K562 (cell line): ENCODE data around the gene CBR4. TPM values are rescaled to one million over a fixed set of nuclear protein-coding genes. Genes with fewer than 3 reads are reported as not detected.
"Not testable (repeated sequence)": the region's sequence is repeated elsewhere in the genome, so short reads cannot be mapped to it uniquely, and the experiment has no call there.

Experiments used
- ATAC-seq: fragments of 200-7000 bp; cut with Tn5 transposase; 3 replicates; pipeline ENCODE4 v1.9.1; 2020; ENCODE audit warnings: moderate library complexity
- BruUV-seq: library from RNA; stranded (reverse); fragments of 400-500 nt; replicated peaks from 2 replicates; lab custom pipeline; 2021; lab: Mats Ljungman, UMichigan
- CTCF ChIA-PET: fragments of 300-600 bp; formaldehyde crosslinking; extraction: SDS; loops from one replicate; lab custom pipeline; 2021; ENCODE audit warnings: low intra/inter-chr PET ratio; lab: Yijun Ruan, JAX
- POLR2A ChIA-PET: fragments of 300-600, 350-650 bp; sonication (Branson Sonifier 250); formaldehyde crosslinking; extraction: SDS; loops from one replicate; lab custom pipeline; 2021; ENCODE audit warnings: antibody characterized with exemption, inconsistent platforms; lab: Yijun Ruan, JAX
- DNase-seq, 4 experiments: peaks; one replicate each; pipeline versions ENCODE4 v3.0.0 to v3.0.0-alpha.2; 2011 to 2018; ENCODE audit warnings: low spot score in 3 of 4, mixed read lengths in 3 of 4; ENCODE audit errors: extremely low read depth in 1 of 4
- FAIRE-seq: peaks from 2 replicates; lab custom pipeline; 2011; peaks lifted over from hg19 to GRCh38; lab: Jason Lieb, UNC
- H2AFZ ChIP-seq: 2 replicates; pipeline ENCODE4 v1.6.0; 2011; ENCODE audit warnings: low read depth, low read length, control low read depth, inconsistent platforms
- H3K27ac ChIP-seq: fragments of 200-600 bp; 3 replicates; pipeline ENCODE4 v1.8.0; 2011; ENCODE audit warnings: low read depth, mild to moderate bottlenecking, control low read depth, inconsistent platforms, low read length, moderate library complexity, mixed read lengths; ENCODE audit errors: extremely low read depth
- H3K27me3 ChIP-seq, 2 experiments: fragments of 300-600 bp in 1 of 2; 2 replicates in 1 of 2; 3 replicates in 1 of 2; pipeline versions ENCODE4 v1.6.0 to v1.8.0; 2011; ENCODE audit warnings: inconsistent platforms in 2 of 2, low read length in 2 of 2, mild to moderate bottlenecking in 1 of 2, mixed read lengths in 1 of 2, moderate library complexity in 1 of 2; ENCODE audit not compliant: control insufficient read depth in 2 of 2, insufficient read depth in 2 of 2
- H3K36me3 ChIP-seq: fragments of 300-600 bp; 3 replicates; pipeline ENCODE4 v1.8.0; 2011; ENCODE audit warnings: mild to moderate bottlenecking, low read length, inconsistent platforms; ENCODE audit not compliant: control insufficient read depth, insufficient read depth
- H3K4me1 ChIP-seq, 2 experiments: fragments of 200-600 bp in 1 of 2; replicated peaks in 1 of 2; 2 replicates in 1 of 2; 3 replicates in 1 of 2; pipeline versions ENCODE4 v1.5.1 to v1.8.0; 2011; ENCODE audit warnings: inconsistent platforms in 2 of 2, low read length in 2 of 2, mild to moderate bottlenecking in 1 of 2, mixed read lengths in 1 of 2, moderate library complexity in 1 of 2; ENCODE audit not compliant: control insufficient read depth in 2 of 2, insufficient read depth in 2 of 2
- H3K4me2 ChIP-seq: 2 replicates; pipeline ENCODE4 v1.6.1; 2011; ENCODE audit warnings: low read length, control low read depth, inconsistent platforms, mixed read lengths; ENCODE audit not compliant: insufficient read depth
- H3K4me3 ChIP-seq: fragments of 200-600 bp; sonication (generic), shearing (Covaris generic); 2 replicates; pipeline ENCODE4 v1.5.1; 2016; ENCODE audit warnings: control low read depth, inconsistent platforms
- H3K79me2 ChIP-seq: fragments of 200-600 bp; 3 replicates; pipeline ENCODE4 v1.8.0; 2011; ENCODE audit warnings: low read length, inconsistent platforms; ENCODE audit not compliant: control insufficient read depth, insufficient read depth
- H3K9ac ChIP-seq, 2 experiments: 2 replicates each; pipeline versions ENCODE4 v1.6.0 to v1.6.1; 2011; ENCODE audit warnings: low read depth in 2 of 2, low read length in 2 of 2, control low read depth in 1 of 2, inconsistent platforms in 1 of 2, mild to moderate bottlenecking in 1 of 2, mixed read lengths in 1 of 2; ENCODE audit not compliant: insufficient read depth in 1 of 2
- H3K9me1 ChIP-seq: one replicate; pipeline ENCODE4 v1.6.0; 2011; ENCODE audit warnings: inconsistent platforms, mild to moderate bottlenecking, low read length, moderate library complexity; ENCODE audit not compliant: control insufficient read depth, insufficient read depth
- H3K9me3 ChIP-seq: replicated peaks from 2 replicates; pipeline ENCODE4 v1.5.1; 2011; ENCODE audit warnings: low read depth, low read length, inconsistent platforms; ENCODE audit not compliant: control insufficient read depth, insufficient read depth
- H4K20me1 ChIP-seq: replicated peaks from 2 replicates; pipeline ENCODE4 v1.6.1; 2011; ENCODE audit warnings: low read length, inconsistent platforms, mixed read lengths; ENCODE audit not compliant: control insufficient read depth, insufficient read depth
- ETV6 ChIP-seq, 3 experiments: fragments of 150-350 bp in 1 of 3; sonication (generic) in 1 of 3; formaldehyde crosslinking in 1 of 3; IDR thresholded peaks; 2 replicates each; pipeline versions ENCODE4 v1.6.1 to v1.8.0; 2014 to 2022; ENCODE audit warnings: borderline replicate concordance in 2 of 3, low read depth in 2 of 3, antibody characterized with exemption in 1 of 3, low read length in 1 of 3, mild to moderate bottlenecking in 1 of 3, missing genetic modification reagents in 1 of 3
- POU5F1 ChIP-seq: fragments of 150-350 bp; IDR thresholded peaks from 2 replicates; pipeline ENCODE4 v1.6.1; 2014; ENCODE audit warnings: borderline replicate concordance, low read length, low read depth, mild to moderate bottlenecking; ENCODE audit not compliant: partially characterized antibody
- SAP30 ChIP-seq: fragments of 200-600 bp; sonication (generic); IDR thresholded peaks from 2 replicates; pipeline ENCODE4 v1.6.1; 2012; ENCODE audit warnings: borderline replicate concordance, low read depth, mild to moderate bottlenecking, moderate library complexity, low read length, control low read depth, inconsistent platforms; ENCODE audit not compliant: insufficient read depth, poor library complexity, severe bottlenecking
- SMAD3 ChIP-seq: fragments of 450-650 bp; formaldehyde crosslinking; conservative IDR thresholded peaks from 2 replicates; pipeline ENCODE4 v1.4.0; 2020; ENCODE audit warnings: mild to moderate bottlenecking
- WGBS: fragments of 100-300 bp; shearing (Covaris generic); methylation state at CpG from one replicate; pipeline ENCODE4 v1.1.6; 2016; ENCODE audit warnings: low coverage, mixed read lengths; ENCODE audit not compliant: insufficient coverage; ENCODE audit errors: missing lambda C conversion rate; 5-methylcytosine and 5-hydroxymethylcytosine counted together
- in situ Hi-C: fragments of 300-500 bp; cut with MboI; formaldehyde crosslinking; loops from 4 replicates; pipeline ENCODE4 v1.15.0; 2018; ENCODE audit warnings: inconsistent platforms, mixed read lengths
- intact Hi-C: fragments of 100-400 bp; cut with micrococcal nuclease; formaldehyde crosslinking; loops from 2 replicates; pipeline ENCODE4 v1.14.2; 2022
- polyA plus RNA-seq, 8 experiments: library from polyadenylated mRNA; depleted of rRNA in 4 of 8; stranded (reverse) in 5 of 8; unstranded in 3 of 8; fragments of >200 nt; fragmentation: Nextera tagmentation in 2 of 8; fragmentation: Illumina TruSeq in 1 of 8; extraction: Ambion mirVana in 2 of 8; extraction: Trizol in 1 of 8; gene quantifications; 2 replicates each; pipeline versions ENCODE4 v1.2.1 to v1.2.3, GENCODE V29; 2011 to 2014; ENCODE audit warnings: inconsistent platforms in 1 of 8, missing spikeins in 1 of 8
- total RNA-seq, 7 experiments: library from RNA; depleted of rRNA in 6 of 7; stranded (reverse); fragments of >200 nt in 6 of 7; fragmentation: Illumina TruSeq in 2 of 7; extraction: Trizol in 2 of 7; gene quantifications; 2 replicates each; pipeline versions ENCODE4 v1.2.1 to v1.2.3, GENCODE V29; 2011 to 2021; ENCODE audit warnings: low replicate concordance in 1 of 7

CBR4 gene
- total and polyA plus RNA-seq, 9 of the 15 experiments (the other 6 are each of a cell fraction or from before 2014, with no cell fraction given) = 12.1 to 26.4 (median 18.6) TPM

DNA sequence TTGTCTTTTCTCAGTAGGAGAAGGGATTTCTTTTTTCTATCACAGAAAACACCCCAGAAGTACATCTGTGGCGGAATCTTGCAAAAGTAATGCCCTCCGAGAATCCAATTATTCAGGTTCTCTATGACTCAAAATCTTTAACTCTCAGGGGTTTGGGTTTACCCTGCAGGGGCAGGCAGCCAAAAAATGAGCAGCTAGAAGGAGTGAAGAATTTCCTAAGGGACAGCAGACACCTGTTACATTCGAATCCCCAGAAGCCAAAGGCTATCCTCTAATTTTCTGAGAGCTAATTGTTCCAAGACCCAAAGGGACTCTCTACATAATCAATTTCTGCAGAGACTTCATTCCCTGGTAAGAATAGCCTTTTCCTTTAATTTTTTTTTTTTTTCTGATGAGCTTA lies 27.5 kb upstream of the CBR4 start:
- H4K20me1 ChIP-seq = no peaks in the 10 kb centered on the region
- DNase-seq (no peak), ATAC-seq (no peak), FAIRE-seq (no peak)
- no peak overlapping the region for H3K4me3 ChIP-seq
- intact Hi-C loops (no loop called here), in situ Hi-C loops (no loop called here)
- ChIA-PET POLR2A (no interaction called here), CTCF (no interaction called here)
- no peak overlapping the region for H3K9ac ChIP-seq
- WGBS = 7% methylated on average over 3 of the region's 3 CpGs
- BruUV-seq = no TSS peak
- H3K9me1 ChIP-seq = no peaks in the 10 kb centered on the region
- no peak overlapping the region for H3K27ac ChIP-seq
- TF ChIP-seq SAP30 (no peak), SMAD3 (CRISPR knock-in tag) (no peak), ETV6 (IDR thresholded peaks at IDR 0.05; ENCODE audit: borderline replicate concordance in 1 of 2, low read depth in 2 of 2, low read length in 1 of 2) (no peak), ETV6 (CRISPR knock-in tag; IDR thresholded peaks at IDR 0.05; ENCODE audit: borderline replicate concordance) (no peak), POU5F1 (no peak)
- H3K36me3 ChIP-seq = no peaks in the 10 kb centered on the region
- no peaks in the 10 kb centered on the region for H3K9me3 ChIP-seq
- peaks cover 0 to 10% of the 10 kb centered on the region in 2 experiments; a peak in 4 of 5 replicates for H3K27me3 ChIP-seq
- H2AFZ ChIP-seq = no peak overlapping the region
- no peaks in the 10 kb centered on the region for H3K79me2 ChIP-seq
- H3K4me2 ChIP-seq = no peak overlapping the region
- H3K4me1 ChIP-seq = no peaks in the 10 kb centered on the region

- FAIRE-seq, intact Hi-C loops, CTCF ChIA-PET: not testable (repeated sequence)
Observed at GRCh38 chr4:169035871-169036620, 26.0 kb upstream of the CBR4 start.

More at GRCh38 chr4:169035871-169036620, 26.0 kb upstream of the CBR4 start:
- DNase-seq, ATAC-seq, H3K4me2 ChIP-seq, H3K4me1 ChIP-seq, H3K27ac ChIP-seq, H3K27me3 ChIP-seq, H2AFZ ChIP-seq, H3K9me1 ChIP-seq, in situ Hi-C loops, H3K9me3 ChIP-seq, POLR2A ChIA-PET, BruUV-seq, H3K36me3 ChIP-seq, H3K9ac ChIP-seq, H4K20me1 ChIP-seq, H3K4me3 ChIP-seq, H3K79me2 ChIP-seq: not testable (repeated sequence)
- 15% methylated on average over 18 of the region's 35 CpGs for WGBS
